Heart left ventricle (tissue), 16 donors: Measurements from ENCODE around the gene PTPRN2. TPM values are rescaled to one million over a fixed set of nuclear protein-coding genes. Genes with fewer than 3 reads are reported as not detected.

ENCODE experiments used
- ATAC-seq, 4 donors: fragments of 200-7000 bp; cut with Tn5 transposase; one replicate each; pipeline ENCODE4 v1.9.1; 2020 to 2022; ENCODE audit warnings: moderate library complexity in 4 of 4, mild to moderate bottlenecking in 3 of 4, moderate number of reproducible peaks in 1 of 4
- DNase-seq, 5 donors: peaks; one replicate each; pipeline ENCODE4 v3.0.0-alpha.2; 2020
- H3K27ac ChIP-seq, 12 donors: fragments of 200-600 bp; sonication (generic) in 4 of 12; one replicate each; pipeline versions ENCODE4 v1.5.0 to v1.8.0; 2016 to 2022; ENCODE audit warnings: mild to moderate bottlenecking in 2 of 12
- H3K27me3 ChIP-seq, 9 donors: fragments of 200-600 bp; sonication (generic) in 2 of 9; one replicate each; pipeline versions ENCODE4 v1.5.1 to v1.8.0; 2016 to 2022; ENCODE audit warnings: mild to moderate bottlenecking in 3 of 9
- H3K36me3 ChIP-seq, 9 donors: fragments of 200-600 bp; sonication (generic) in 2 of 9; one replicate each; pipeline versions ENCODE4 v1.5.0 to v1.8.0; 2018 to 2022; ENCODE audit warnings: mild to moderate bottlenecking in 2 of 9
- H3K4me1 ChIP-seq, 12 donors: fragments of 200-600 bp; sonication (generic) in 4 of 12; one replicate each; pipeline versions ENCODE4 v1.5.0 to v1.8.0; 2016 to 2022; ENCODE audit warnings: mild to moderate bottlenecking in 3 of 12
- H3K4me3 ChIP-seq, 12 donors: fragments of 200-600 bp; sonication (generic) in 4 of 12; one replicate each; pipeline versions ENCODE4 v1.5.0 to v1.8.0; 2017 to 2022; ENCODE audit warnings: mild to moderate bottlenecking in 9 of 12, moderate library complexity in 4 of 12
- H3K9me3 ChIP-seq, 12 donors: fragments of 200-600 bp; sonication (generic) in 4 of 12; one replicate each; pipeline versions ENCODE4 v1.5.0 to v1.8.0; 2016 to 2022; ENCODE audit warnings: mild to moderate bottlenecking in 1 of 12
- POLR2A ChIP-seq, 2 donors: fragments of 450-650 bp; IDR thresholded peaks; one replicate each; pipeline ENCODE4 v1.6.1; 2017; ENCODE audit warnings: antibody characterized with exemption in 2 of 2, mild to moderate bottlenecking in 2 of 2, moderate library complexity in 2 of 2
- WGBS, 4 donors: extraction: QIAGEN DNeasy Blood & Tissue Kit in 2 of 4; methylation state at CpG; one replicate each; pipeline versions ENCODE4 v1.1.5 to v1.1.7; 2013 to 2018; 5-methylcytosine and 5-hydroxymethylcytosine counted together
- intact Hi-C, 10 donors: fragments of 100-400 bp; cut with DNase I; formaldehyde crosslinking; loops; one replicate each; pipeline versions ENCODE4 v1.11.1 to v1.14.2; 2022
- polyA plus RNA-seq, 2 donors: library from polyadenylated mRNA; stranded (reverse); fragments of 200-250 nt; gene quantifications; one replicate each; pipeline ENCODE4 v1.2.3, GENCODE V29; 2013
- total RNA-seq, 9 donors: library from RNA; depleted of rRNA in 2 of 9; stranded (reverse); fragments of >200 nt in 2 of 9; fragmentation: NEBNext Ultra II Directional in 3 of 9; extraction: Animal tissue kit (Norgen Biotek cat#: 25700) in 3 of 9; gene quantifications; one replicate each; pipeline versions ENCODE4 v1.1.0 to v1.2.4, GENCODE V29; 2016 to 2023
- TF ChIP-seq, protein P1 (sequence below), 12 donors: fragments of 200-600 bp; sonication (generic) in 4 of 12; IDR thresholded peaks; one replicate each; pipeline versions ENCODE4 v1.5.0 to v1.8.0; 2018 to 2022; ENCODE audit warnings: antibody characterized with exemption in 12 of 12, mild to moderate bottlenecking in 5 of 12
- donor health status: ischemic (EF 13 %, LVEDD 7.1; RV severe dilation, severe dysfunction).
- donor health status: healthy with polysubstance abuse.
- donor health status: DM: no; HTN: yes; CAD: no.
- donor health status: DM: no; HTN: no; CAD: no.
- donor health status: ischemic (EF 25% LVEDD 6.9; RV normal size, moderate dysfunction).
- donor health status: ischemic (EF 25% LVEDD 5.7; RV mildly dilated, moderate dysfunction).
- donor health status: healthy.
- donor health status: DM: yes; HTN: yes; CAD: no.
- donor health status: ischemic (EF 35%, LVEDD 5.7; RV mildly dilated, moderate dysfunction).
- donor health status: nonischemic (EF 11% LVEDD 7.7; RV severe dilation, severe dysfunction).
- donor health status: DM: yes; HTN: yes; CAD: no.
- donor health status: PGD.
- donor health status: ischemic (EF 29% LVEDD 5.4; RV normal size, mild dysfunction).
- donor health status: nonischemic (EF 23%, LVEDD 6.1; RV moderate dilation, normal function).

The PTPRN2 gene
- total and polyA plus RNA-seq, 11 donors = 0.61 to 2.3 (median 1.3) TPM

- Histone ChIP-seq H3K27me3 (peaks cover 0 to 11% (median 0%) of the 10 kb centered on the region in 9 donors), H3K36me3 (no peaks in the 10 kb centered on the region), H3K4me3 (no peak overlapping the region), H3K27ac (no peak overlapping the region), H3K9me3 (peaks cover 0 to 3% (median 0%) of the 10 kb centered on the region in 12 donors), H3K4me1 (no peaks in the 10 kb centered on the region)
- TF ChIP-seq, protein P1, sequence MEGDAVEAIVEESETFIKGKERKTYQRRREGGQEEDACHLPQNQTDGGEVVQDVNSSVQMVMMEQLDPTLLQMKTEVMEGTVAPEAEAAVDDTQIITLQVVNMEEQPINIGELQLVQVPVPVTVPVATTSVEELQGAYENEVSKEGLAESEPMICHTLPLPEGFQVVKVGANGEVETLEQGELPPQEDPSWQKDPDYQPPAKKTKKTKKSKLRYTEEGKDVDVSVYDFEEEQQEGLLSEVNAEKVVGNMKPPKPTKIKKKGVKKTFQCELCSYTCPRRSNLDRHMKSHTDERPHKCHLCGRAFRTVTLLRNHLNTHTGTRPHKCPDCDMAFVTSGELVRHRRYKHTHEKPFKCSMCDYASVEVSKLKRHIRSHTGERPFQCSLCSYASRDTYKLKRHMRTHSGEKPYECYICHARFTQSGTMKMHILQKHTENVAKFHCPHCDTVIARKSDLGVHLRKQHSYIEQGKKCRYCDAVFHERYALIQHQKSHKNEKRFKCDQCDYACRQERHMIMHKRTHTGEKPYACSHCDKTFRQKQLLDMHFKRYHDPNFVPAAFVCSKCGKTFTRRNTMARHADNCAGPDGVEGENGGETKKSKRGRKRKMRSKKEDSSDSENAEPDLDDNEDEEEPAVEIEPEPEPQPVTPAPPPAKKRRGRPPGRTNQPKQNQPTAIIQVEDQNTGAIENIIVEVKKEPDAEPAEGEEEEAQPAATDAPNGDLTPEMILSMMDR (IDR thresholded peaks at IDR 0.05) = no peak
- no peak for TF ChIP-seq POLR2A (IDR thresholded peaks at IDR 0.05)
- DNase-seq (no peak), ATAC-seq (peak in 2 of 4 donors; percentile 15 to 41)
- intact Hi-C loops = no loop called here
- WGBS, 4 donors = 63 to 75% (median 66%) methylated on average over 16 of the region's 16 CpGs
Observed at GRCh38 chr7:158414486-158414961, 173.1 kb downstream of the PTPRN2 start.

DNA sequence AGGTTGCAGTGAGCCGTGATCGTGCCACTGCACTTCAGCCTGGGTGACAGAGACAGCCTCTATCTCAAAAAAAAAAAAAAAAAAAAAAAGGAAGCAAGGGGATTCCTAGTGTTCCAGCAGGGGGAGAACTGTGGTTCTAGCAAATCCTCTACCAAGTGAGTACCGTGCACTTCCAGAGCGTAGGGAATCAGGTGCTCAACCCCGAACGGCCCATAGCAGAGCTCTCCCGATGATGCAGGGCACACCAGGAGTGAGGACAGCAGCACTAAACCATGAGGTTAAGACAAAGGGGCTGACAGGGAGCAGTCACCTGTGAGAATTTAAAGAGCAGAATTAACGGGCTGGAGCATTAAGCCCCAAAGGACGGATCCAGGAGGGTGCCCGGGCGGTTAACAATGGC lies 173.6 kb downstream of the PTPRN2 start:
- WGBS, 4 donors = 73 to 84% (median 76%) methylated on average over 11 of the region's 11 CpGs
- ATAC-seq = no peak
- H3K27ac ChIP-seq = no peak overlapping the region
- no peak overlapping the region for H3K4me3 ChIP-seq
- H3K4me1 ChIP-seq = no peaks in the 10 kb centered on the region
- H3K27me3 ChIP-seq = peaks cover 0 to 11% (median 0%) of the 10 kb centered on the region in 9 donors
- H3K9me3 ChIP-seq = peaks cover 0 to 3% (median 0%) of the 10 kb centered on the region in 12 donors
- DNase-seq = no peak
- H3K36me3 ChIP-seq = no peaks in the 10 kb centered on the region
- intact Hi-C loops = no loop called here
- TF ChIP-seq POLR2A (IDR thresholded peaks at IDR 0.05) = no peak
- TF ChIP-seq, protein P1 (IDR thresholded peaks at IDR 0.05) = no peak

- DNase-seq = no peak
- H3K27me3 ChIP-seq = peaks cover 0 to 15% (median 0%) of the 10 kb centered on the region in 9 donors
- ATAC-seq = no peak
Observed at GRCh38 chr7:158411232-158411950, 176.2 kb downstream of the PTPRN2 start.

DNA sequence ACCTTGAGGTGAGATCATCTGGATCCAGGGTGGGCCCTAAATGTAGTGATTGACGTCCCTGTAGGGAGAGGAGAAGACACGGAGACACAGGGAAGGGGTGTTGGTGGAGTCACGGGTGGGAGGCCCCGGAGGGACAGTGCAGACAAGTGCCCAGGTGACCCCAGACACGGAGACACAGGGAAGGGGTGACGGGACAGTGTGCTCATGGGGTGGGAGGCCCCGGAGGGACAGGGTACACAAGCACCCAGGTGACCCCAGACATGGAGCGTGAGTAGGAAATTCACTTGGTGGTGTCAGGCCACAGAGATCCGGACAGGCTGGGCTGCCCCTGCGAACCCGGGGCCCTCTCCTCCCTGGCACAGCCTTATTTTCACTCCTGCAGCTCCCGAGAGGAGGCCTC lies 176.9 kb downstream of the PTPRN2 start:
- no peak overlapping the region for H3K4me3 ChIP-seq
- TF ChIP-seq, protein P1 (IDR thresholded peaks at IDR 0.05) = no peak
- no peak for TF ChIP-seq POLR2A (IDR thresholded peaks at IDR 0.05)
- DNase-seq (no peak), ATAC-seq (peak in 1 of 4 donors; percentile 56)
- WGBS, 4 donors = 73 to 80% (median 75%) methylated on average over 12 of the region's 12 CpGs
- no peaks in the 10 kb centered on the region for H3K9me3 ChIP-seq
- no peak overlapping the region for H3K27ac ChIP-seq
- peaks cover 0 to 16% (median 0%) of the 10 kb centered on the region in 9 donors for H3K27me3 ChIP-seq
- no peaks in the 10 kb centered on the region for H3K36me3 ChIP-seq
- H3K4me1 ChIP-seq = no peaks in the 10 kb centered on the region
- intact Hi-C loops = no loop called here

More at GRCh38 chr7:158411232-158411950, 176.2 kb downstream of the PTPRN2 start:
- Histone ChIP-seq H3K36me3 (no peaks in the 10 kb centered on the region), H3K9me3 (no peaks in the 10 kb centered on the region), H3K4me3 (no peak overlapping the region), H3K27ac (no peak overlapping the region), H3K4me1 (no peaks in the 10 kb centered on the region)
- TF ChIP-seq POLR2A (IDR thresholded peaks at IDR 0.05) = no peak
- TF ChIP-seq, protein P1 (IDR thresholded peaks at IDR 0.05) = no peak
- WGBS, 4 donors = 86 to 90% (median 88%) methylated on average over 24 of the region's 24 CpGs
- intact Hi-C loops = no loop called here
